Prostate gland (tissue), 2 donors: Measurements from ENCODE around the gene ZNF492.
"Not testable (repeated sequence)": the region's sequence is repeated elsewhere in the genome, so short reads cannot be mapped to it uniquely, and the experiment has no call there.

Source experiments
- CTCF ChIP-seq, 4 experiments: fragments of 200-600 bp in 2 of 4; fragments of 450-650 bp in 2 of 4; sonication (generic) in 2 of 4; IDR thresholded peaks; 1 replicate in 3 of 4; 2 replicates in 1 of 4; pipeline ENCODE4 v1.5.1; 2016 to 2019; ENCODE audit warnings: antibody characterized with exemption in 4 of 4, mild to moderate bottlenecking in 2 of 4, moderate library complexity in 2 of 4
- POLR2A ChIP-seq: fragments of 450-650 bp; IDR thresholded peaks from one replicate; pipeline ENCODE4 v1.6.1; 2016; ENCODE audit warnings: antibody characterized with exemption, mild to moderate bottlenecking

GRCh38 chr19:22685493-22685892, 51.4 kb downstream of the ZNF492 start:
- not testable (repeated sequence) for TF ChIP-seq CTCF (IDR thresholded peaks at IDR 0.05); POLR2A
